Pancreas (tissue), 10 donors: ENCODE data around the gene WNK2. TPM values are rescaled to one million over a fixed set of nuclear protein-coding genes. Genes with fewer than 3 reads are reported as not detected.

Source experiments
- ATAC-seq, 4 donors: fragments of 200-7000 bp; cut with Tn5 transposase; one replicate each; pipeline versions ENCODE4 v1.8.0 to v1.9.1; 2020; ENCODE audit warnings: mild to moderate bottlenecking in 4 of 4, moderate library complexity in 4 of 4
- DNase-seq, 6 donors: peaks; one replicate each; pipeline ENCODE4 v3.0.0-alpha.2; 2020
- FAIRE-seq: peaks from 2 replicates; lab custom pipeline; 2012; peaks lifted over from hg19 to GRCh38; lab: Jason Lieb, UNC
- H3K27ac ChIP-seq, 4 donors: fragments of 200-600 bp; sonication (generic); 1 replicate in 3 of 4; 2 replicates in 1 of 4; pipeline versions ENCODE4 v1.5.0 to v1.8.0; 2020
- H3K27me3 ChIP-seq, 4 donors: fragments of 200-600 bp; one replicate each; pipeline ENCODE4 v1.8.0; 2021
- H3K36me3 ChIP-seq, 3 donors: fragments of 200-600 bp; sonication (generic) in 1 of 3; one replicate each; pipeline versions ENCODE4 v1.5.0 to v1.8.0; 2020 to 2021
- H3K4me1 ChIP-seq, 3 donors: fragments of 200-600 bp; one replicate each; pipeline ENCODE4 v1.8.0; 2021
- H3K4me3 ChIP-seq, 4 donors: fragments of 200-600 bp; sonication (generic) in 2 of 4; one replicate each; pipeline versions ENCODE4 v1.5.0 to v1.8.0; 2020 to 2021
- H3K9me3 ChIP-seq, 4 donors: fragments of 200-600 bp; one replicate each; pipeline ENCODE4 v1.8.0; 2021
- WGBS, 2 donors: extraction: QIAGEN DNeasy Blood & Tissue Kit; methylation state at CpG; one replicate each; pipeline ENCODE4 v1.1.7; 2013; 5-methylcytosine and 5-hydroxymethylcytosine counted together
- intact Hi-C, 3 donors: fragments of 100-400 bp; cut with DNase I; formaldehyde crosslinking; loops; one replicate each; pipeline versions ENCODE4 v1.11.1 to v1.14.2; 2022
- polyA plus RNA-seq, 2 donors: library from polyadenylated mRNA; stranded (reverse); fragments of 200-250 nt; gene quantifications; one replicate each; pipeline ENCODE4 v1.2.3, GENCODE V29; 2013
- total RNA-seq, 6 donors: library from RNA; stranded (reverse); fragmentation: NEBNext Ultra II Directional in 4 of 6; extraction: Animal tissue kit (Norgen Biotek cat#: 25700) in 4 of 6; gene quantifications; one replicate each; pipeline versions ENCODE4 v1.2.1 to v1.2.4, GENCODE V29; 2021 to 2023
- TF ChIP-seq, protein P1 (sequence below), 4 donors: fragments of 200-600 bp; sonication (generic) in 3 of 4; IDR thresholded peaks; one replicate each; pipeline versions ENCODE4 v1.5.0 to v1.8.0; 2021; ENCODE audit warnings: antibody characterized with exemption in 4 of 4
- donor health status: healthy with polysubstance abuse.
- donor health status: DM: no; HTN: no; CAD: no; lungs with moderate emphysema.
- donor health status: DM: no; HTN: no; CAD: no.
- donor health status: control.
- donor health status: control.
- donor health status: Bipolar disorder and iron deficiency.
- donor health status: DM: yes; HTN: yes; CAD: no.
- donor health status: DM: no; HTN: no; CAD: no.
- donor health status: DM: no; HTN: no; CAD: no.
- donor health status: DM: yes; HTN: yes; CAD: no.

The WNK2 gene
- total and polyA plus RNA-seq, 8 donors, result 53.5 to 121 (median 89.4) TPM

DNA sequence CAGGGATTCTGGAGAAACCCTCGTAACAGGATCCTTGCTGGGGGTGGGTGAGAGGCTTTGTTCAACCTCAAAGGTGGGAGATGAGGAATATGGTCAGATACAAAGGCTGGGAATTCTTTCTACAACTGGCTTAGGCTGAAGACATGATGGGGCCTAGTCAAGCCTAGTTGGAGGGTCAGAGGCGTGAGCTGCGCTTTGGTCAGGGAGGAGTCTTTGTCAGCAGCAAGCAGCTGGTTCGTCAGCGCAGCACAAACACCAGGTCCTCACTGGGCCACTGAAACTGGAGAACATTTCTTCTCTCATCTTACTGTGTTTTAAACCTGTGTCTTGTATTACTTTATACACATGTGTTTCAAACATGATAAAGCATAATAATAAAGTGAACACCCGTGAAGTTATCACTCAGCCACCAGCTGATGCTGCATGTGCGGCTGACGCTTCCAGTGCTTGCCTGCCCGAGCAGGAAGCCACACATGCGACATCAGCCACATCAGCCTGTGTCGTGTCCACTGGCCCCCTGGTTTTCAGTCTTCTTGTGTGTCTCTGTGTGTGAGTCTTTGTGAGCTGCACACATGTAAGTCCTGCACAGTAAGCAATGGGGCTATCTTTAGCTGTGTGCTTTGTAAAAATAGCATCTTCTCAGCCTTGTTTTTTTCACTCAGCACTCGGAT, 81.5 kb downstream of the WNK2 start:
- Histone ChIP-seq H3K4me1 (peaks cover 9 to 31% (median 29%) of the 10 kb centered on the region in 3 donors), H3K9me3 (no peaks in the 10 kb centered on the region), H3K27ac (no peak overlapping the region), H3K36me3 (peaks cover 0 to 12% (median 0%) of the 10 kb centered on the region in 3 donors), H3K4me3 (no peak overlapping the region), H3K27me3 (no peaks in the 10 kb centered on the region)
- TF ChIP-seq, protein P1, sequence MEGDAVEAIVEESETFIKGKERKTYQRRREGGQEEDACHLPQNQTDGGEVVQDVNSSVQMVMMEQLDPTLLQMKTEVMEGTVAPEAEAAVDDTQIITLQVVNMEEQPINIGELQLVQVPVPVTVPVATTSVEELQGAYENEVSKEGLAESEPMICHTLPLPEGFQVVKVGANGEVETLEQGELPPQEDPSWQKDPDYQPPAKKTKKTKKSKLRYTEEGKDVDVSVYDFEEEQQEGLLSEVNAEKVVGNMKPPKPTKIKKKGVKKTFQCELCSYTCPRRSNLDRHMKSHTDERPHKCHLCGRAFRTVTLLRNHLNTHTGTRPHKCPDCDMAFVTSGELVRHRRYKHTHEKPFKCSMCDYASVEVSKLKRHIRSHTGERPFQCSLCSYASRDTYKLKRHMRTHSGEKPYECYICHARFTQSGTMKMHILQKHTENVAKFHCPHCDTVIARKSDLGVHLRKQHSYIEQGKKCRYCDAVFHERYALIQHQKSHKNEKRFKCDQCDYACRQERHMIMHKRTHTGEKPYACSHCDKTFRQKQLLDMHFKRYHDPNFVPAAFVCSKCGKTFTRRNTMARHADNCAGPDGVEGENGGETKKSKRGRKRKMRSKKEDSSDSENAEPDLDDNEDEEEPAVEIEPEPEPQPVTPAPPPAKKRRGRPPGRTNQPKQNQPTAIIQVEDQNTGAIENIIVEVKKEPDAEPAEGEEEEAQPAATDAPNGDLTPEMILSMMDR (IDR thresholded peaks at IDR 0.05), result no peak
- intact Hi-C loops, result loop anchor here in 1 of 3 donors (10.0 kb wide), 1 partner anchor 51 kb away; no protein-coding TSS in a partner anchor
- FAIRE-seq (no peak), DNase-seq (peak in 2 of 6 donors; percentile 6 to 17), ATAC-seq (no peak)
- 89% methylated on average over 12 of the region's 12 CpGs for WGBS, 2 donors

DNA sequence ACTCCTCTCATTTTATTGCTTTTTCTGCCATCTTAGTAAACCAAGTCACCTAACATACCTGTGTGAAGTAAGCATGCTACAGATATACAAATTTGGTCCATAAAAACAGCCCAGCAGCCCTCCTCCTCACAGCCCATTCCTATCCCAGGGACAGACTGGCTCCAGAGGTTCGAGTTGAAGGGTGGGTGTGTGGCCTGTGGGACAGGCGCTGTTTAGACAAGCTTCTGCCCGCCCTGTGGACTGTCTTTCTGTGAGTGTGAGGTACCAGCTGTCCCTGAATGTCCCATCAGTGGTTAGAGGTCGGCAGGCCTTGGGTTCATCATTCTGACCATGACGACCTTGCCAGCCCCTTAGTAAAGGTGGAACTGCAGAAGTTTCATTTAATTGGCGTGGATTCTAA, 82.0 kb downstream of the WNK2 start:
- Histone ChIP-seq H3K27ac (no peak overlapping the region), H3K27me3 (no peaks in the 10 kb centered on the region), H3K4me1 (peaks cover 9 to 31% (median 29%) of the 10 kb centered on the region in 3 donors), H3K4me3 (no peak overlapping the region), H3K36me3 (peaks cover 0 to 10% (median 0%) of the 10 kb centered on the region in 3 donors), H3K9me3 (no peaks in the 10 kb centered on the region)
- intact Hi-C loops, result loop anchor here in 1 of 3 donors (10.0 kb wide), 1 partner anchor 51 kb away; no protein-coding TSS in a partner anchor
- 83 to 91% methylated on average over 6 of the region's 6 CpGs for WGBS, 2 donors
- TF ChIP-seq, protein P1 (IDR thresholded peaks at IDR 0.05), result no peak
- no peak for ATAC-seq
- peak in 2 of 6 donors; percentile 6 to 21 for DNase-seq
- no peak for FAIRE-seq

DNA sequence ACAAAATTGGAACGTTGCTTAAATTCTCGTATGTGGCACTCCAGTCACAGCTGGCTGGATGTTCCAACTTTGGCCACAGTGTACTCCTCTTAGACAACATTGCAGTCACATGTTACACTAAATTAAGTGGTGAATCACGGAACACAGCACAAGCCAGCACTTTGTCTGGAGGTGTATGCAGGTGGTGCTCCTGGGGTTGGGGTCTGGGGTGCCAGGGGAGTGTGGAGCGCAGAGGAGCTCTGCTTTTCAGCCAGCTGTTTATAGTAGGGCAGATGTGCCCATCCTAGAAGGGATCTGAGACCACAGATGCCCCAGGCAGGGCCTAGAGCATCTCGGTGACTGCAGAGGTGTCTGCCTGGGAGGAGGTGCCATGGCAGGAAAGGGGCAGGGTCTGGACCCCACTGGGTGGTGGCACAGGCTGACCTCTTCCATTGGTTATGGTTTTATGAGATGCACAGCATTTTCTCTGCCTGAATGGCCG, 82.6 kb downstream of the WNK2 start:
- Histone ChIP-seq H3K4me3 (no peak overlapping the region), H3K27ac (no peak overlapping the region), H3K4me1 (peaks cover 9 to 29% (median 28%) of the 10 kb centered on the region in 3 donors), H3K9me3 (no peaks in the 10 kb centered on the region), H3K36me3 (peaks cover 0 to 10% (median 1%) of the 10 kb centered on the region in 3 donors), H3K27me3 (no peaks in the 10 kb centered on the region)
- intact Hi-C loops, result loop anchor here in 1 of 3 donors (10.0 kb wide), 1 partner anchor 52 kb away; no protein-coding TSS in a partner anchor
- no peak for FAIRE-seq
- TF ChIP-seq, protein P1 (IDR thresholded peaks at IDR 0.05), result no peak
- WGBS, 2 donors, result 87 to 92% methylated on average over 6 of the region's 6 CpGs
- ATAC-seq, result no peak
- DNase-seq, result peak in 2 of 6 donors; percentile 7 to 43

DNA sequence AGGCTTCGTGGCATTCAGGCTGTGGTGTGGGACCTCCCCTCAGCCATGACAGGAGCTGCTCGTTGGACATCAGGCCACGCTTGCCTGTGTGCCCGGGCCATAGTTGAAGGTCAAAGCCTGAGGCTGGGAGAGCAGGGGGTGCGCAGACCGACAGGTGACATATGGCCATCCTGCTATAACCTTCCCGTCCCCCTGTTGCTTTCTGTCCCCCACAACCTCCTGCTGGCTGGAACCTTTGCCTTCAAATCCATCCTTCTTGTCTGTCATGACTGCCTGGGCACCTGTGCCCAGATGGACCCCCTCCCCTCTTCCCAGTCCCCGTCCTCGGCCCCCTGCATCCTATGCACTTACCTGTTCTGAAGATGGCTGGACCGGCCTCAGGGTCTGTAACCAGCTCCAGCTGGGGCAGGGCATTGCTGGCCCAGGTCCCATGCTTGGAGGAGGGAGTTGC, 83.2 kb downstream of the WNK2 start:
- WGBS, 2 donors, result 87 to 91% methylated on average over 10 of the region's 10 CpGs
- H3K4me1 ChIP-seq, result peaks cover 9 to 29% (median 22%) of the 10 kb centered on the region in 3 donors
- no peaks in the 10 kb centered on the region for H3K9me3 ChIP-seq
- TF ChIP-seq, protein P1 (IDR thresholded peaks at IDR 0.05), result no peak
- peak in 3 of 6 donors; percentile 13 to 51 (median 13) for DNase-seq
- ATAC-seq, result no peak
- peak overlapping the region in 1 of 4 donors; percentile 27 for H3K27ac ChIP-seq
- no peak for FAIRE-seq
- H3K36me3 ChIP-seq, result peaks cover 0 to 10% (median 3%) of the 10 kb centered on the region in 3 donors
- H3K27me3 ChIP-seq, result no peaks in the 10 kb centered on the region
- intact Hi-C loops, result loop anchor here in 1 of 3 donors (10.0 kb wide), 1 partner anchor 52 kb away; no protein-coding TSS in a partner anchor
- no peak overlapping the region for H3K4me3 ChIP-seq
